Endothelial cell (in vitro differentiated cells): ENCODE results near the gene MLIP. TPM values are rescaled to one million over a fixed set of nuclear protein-coding genes. Genes with fewer than 3 reads are reported as not detected.
A peak's percentile ranks its signal among the peaks of the same experiment; 100 is the strongest.
"Not testable (repeated sequence)": the region's sequence is repeated elsewhere in the genome, so short reads cannot be mapped to it uniquely, and the experiment has no call there.

Experiments
- DNase-seq: peaks from one replicate; pipeline ENCODE4 v3.0.0; 2021; ENCODE audit warnings: low spot score
- H3K27ac Mint-ChIP-seq: one replicate; pipeline ENCODE4 v1.8.0; 2021; ENCODE audit warnings: mixed read lengths, inconsistent platforms; ENCODE audit not compliant: unreplicated experiment
- H3K27me3 Mint-ChIP-seq: one replicate; pipeline ENCODE4 v1.8.0; 2021; ENCODE audit warnings: mild to moderate bottlenecking, moderate library complexity, mixed read lengths, inconsistent platforms; ENCODE audit not compliant: unreplicated experiment
- H3K36me3 Mint-ChIP-seq: one replicate; pipeline ENCODE4 v1.8.0; 2021; ENCODE audit warnings: mild to moderate bottlenecking, low read depth, mixed read lengths, inconsistent platforms; ENCODE audit not compliant: unreplicated experiment
- H3K4me1 Mint-ChIP-seq: one replicate; pipeline ENCODE4 v1.8.0; 2021; ENCODE audit warnings: mild to moderate bottlenecking, mixed read lengths, inconsistent platforms; ENCODE audit not compliant: unreplicated experiment
- H3K4me3 Mint-ChIP-seq: one replicate; pipeline ENCODE4 v1.8.0; 2021; ENCODE audit warnings: mild to moderate bottlenecking, mixed read lengths, inconsistent platforms; ENCODE audit not compliant: unreplicated experiment
- H3K9me3 Mint-ChIP-seq: one replicate; pipeline ENCODE4 v1.8.0; 2021; ENCODE audit warnings: mixed read lengths, inconsistent platforms; ENCODE audit not compliant: unreplicated experiment
- CTCF ChIP-seq: fragments of 200-600 bp; sonication (generic); IDR thresholded peaks from one replicate; pipeline ENCODE4 v1.5.0; 2021; ENCODE audit warnings: antibody characterized with exemption; ENCODE audit not compliant: unreplicated experiment
- total RNA-seq: library from RNA; stranded (reverse); fragmentation: NEBNext Ultra II Directional; extraction: Animal tissue kit (Norgen Biotek cat#: 25700); gene quantifications from one replicate; pipeline ENCODE4 v1.2.1, GENCODE V29; 2021; ENCODE audit not compliant: unreplicated experiment

MLIP gene
- total RNA-seq, 1 donor from 2014 or later: not detected

GRCh38 chr6:54248994-54249393 lies 137.8 kb downstream of the MLIP start:
- Mint-ChIP-seq H3K4me1 (no peaks in the 10 kb centered on the region), H3K9me3 (no peaks in the 10 kb centered on the region), H3K27me3 (no peaks in the 10 kb centered on the region), H3K4me3 (no peak overlapping the region), H3K27ac (no peak overlapping the region), H3K36me3 (no peaks in the 10 kb centered on the region)
- DNase-seq: no peak
- TF ChIP-seq CTCF: no peak

- not testable (repeated sequence) for H3K27me3 Mint-ChIP-seq, DNase-seq, H3K27ac Mint-ChIP-seq, H3K4me1 Mint-ChIP-seq, H3K4me3 Mint-ChIP-seq, H3K9me3 Mint-ChIP-seq, H3K36me3 Mint-ChIP-seq
Observed at GRCh38 chr6:54249812-54250211, 138.6 kb downstream of the MLIP start.

GRCh38 chr6:54252496-54252895 lies 141.3 kb downstream of the MLIP start:
- Mint-ChIP-seq H3K9me3 (no peaks in the 10 kb centered on the region), H3K36me3 (no peaks in the 10 kb centered on the region), H3K27me3 (no peaks in the 10 kb centered on the region), H3K27ac (no peak overlapping the region), H3K4me1 (peaks cover 3% of the 10 kb centered on the region), H3K4me3 (no peak overlapping the region)
- DNase-seq: no peak
- TF ChIP-seq CTCF: no peak

- H3K27me3 Mint-ChIP-seq: no peaks in the 10 kb centered on the region
- H3K36me3 Mint-ChIP-seq: no peaks in the 10 kb centered on the region
- no peak for TF ChIP-seq CTCF
- no peaks in the 10 kb centered on the region for H3K9me3 Mint-ChIP-seq
- DNase-seq: no peak
- H3K4me3 Mint-ChIP-seq: no peak overlapping the region
- peaks cover 3% of the 10 kb centered on the region for H3K4me1 Mint-ChIP-seq
- H3K27ac Mint-ChIP-seq: no peak overlapping the region
Observed at GRCh38 chr6:54252916-54253315, 141.7 kb downstream of the MLIP start.

GRCh38 chr6:54254886-54255285 lies 143.6 kb downstream of the MLIP start:
- Mint-ChIP-seq H3K36me3 (no peaks in the 10 kb centered on the region), H3K4me3 (no peak overlapping the region), H3K4me1 (peaks cover 3% of the 10 kb centered on the region), H3K27ac (no peak overlapping the region), H3K9me3 (no peaks in the 10 kb centered on the region), H3K27me3 (no peaks in the 10 kb centered on the region)
- TF ChIP-seq CTCF: no peak
- no peak for DNase-seq

- TF ChIP-seq CTCF: no peak
- H3K27ac Mint-ChIP-seq: peak overlapping the region; percentile 53
- peaks cover 3% of the 10 kb centered on the region for H3K4me1 Mint-ChIP-seq
- DNase-seq: no peak
- no peak overlapping the region for H3K4me3 Mint-ChIP-seq
- H3K27me3 Mint-ChIP-seq: no peaks in the 10 kb centered on the region
- H3K9me3 Mint-ChIP-seq: no peaks in the 10 kb centered on the region
- no peaks in the 10 kb centered on the region for H3K36me3 Mint-ChIP-seq
Observed at GRCh38 chr6:54255886-54256285, 144.6 kb downstream of the MLIP start.
